Glomerular endothelial cell (primary cell): ENCODE measurements around the gene CUL3. TPM values are rescaled to one million over a fixed set of nuclear protein-coding genes. Genes with fewer than 3 reads are reported as not detected.
A peak's percentile ranks its signal among the peaks of the same experiment; 100 is the strongest.
"Not testable (repeated sequence)": the region's sequence is repeated elsewhere in the genome, so short reads cannot be mapped to it uniquely, and the experiment has no call there.

Experiments
- DNase-seq: peaks from one replicate; pipeline ENCODE4 v3.0.0-alpha.2; 2011; ENCODE audit warnings: low read depth, low spot score; ENCODE audit errors: extremely low read depth
- total RNA-seq: library from RNA; depleted of rRNA; stranded (reverse); fragments of >200 nt; gene quantifications from 2 replicates; pipeline ENCODE4 v1.2.3, GENCODE V29; 2015

CUL3 gene
- 52.7 and 69.4 TPM in 2 replicates for total RNA-seq

- peak; percentile 72 for DNase-seq
Observed at GRCh38 chr2:224585211-224586088, at the start of gene CUL3. TSS of gene CUL3 (minus strand) at chr2:224585363. CDS start at chr2:224585009, 354 bp downstream.

- no peak for DNase-seq
Observed at GRCh38 chr2:224630659-224631550, 45.7 kb upstream of the CUL3 start.

- DNase-seq: no peak
Observed at GRCh38 chr2:224628416-224628815, 43.3 kb upstream of the CUL3 start.

- no peak for DNase-seq
Observed at GRCh38 chr2:224626735-224627134, 41.6 kb upstream of the CUL3 start.

GRCh38 chr2:224613543-224614286 lies 28.6 kb upstream of the CUL3 start:
- no peak for DNase-seq

GRCh38 chr2:224612578-224612977 lies 27.4 kb upstream of the CUL3 start:
- DNase-seq: no peak

GRCh38 chr2:224611938-224612337 lies 26.8 kb upstream of the CUL3 start:
- no peak for DNase-seq

- DNase-seq: no peak
Observed at GRCh38 chr2:224608104-224608503, 22.9 kb upstream of the CUL3 start.

- not testable (repeated sequence) for DNase-seq
Observed at GRCh38 chr2:224603746-224604500, 18.8 kb upstream of the CUL3 start.

GRCh38 chr2:224602778-224603375 lies 17.7 kb upstream of the CUL3 start:
- not testable (repeated sequence) for DNase-seq

- no peak for DNase-seq
Observed at GRCh38 chr2:224601923-224602322, 16.8 kb upstream of the CUL3 start.

GRCh38 chr2:224598678-224599077 lies 13.5 kb upstream of the CUL3 start:
- DNase-seq: no peak

- DNase-seq: no peak
Observed at GRCh38 chr2:224596289-224596688, 11.1 kb upstream of the CUL3 start.

- DNase-seq: no peak
Observed at GRCh38 chr2:224595518-224595917, 10.4 kb upstream of the CUL3 start.

GRCh38 chr2:224594840-224595239 lies 9.7 kb upstream of the CUL3 start:
- DNase-seq: no peak

- DNase-seq: no peak
Observed at GRCh38 chr2:224591220-224591619, 6.1 kb upstream of the CUL3 start.

GRCh38 chr2:224586127-224586695 lies 1.0 kb upstream of the CUL3 start:
- no peak for DNase-seq

GRCh38 chr2:224584785-224585210 lies 365 bp downstream of the CUL3 start:
- DNase-seq: no peak

- no peak for DNase-seq
Observed at GRCh38 chr2:224584111-224584784, 915 bp downstream of the CUL3 start.
